Fibroblast of pulmonary artery (primary cell): ENCODE measurements around the gene SUN5.
"Not testable (repeated sequence)": the region's sequence is repeated elsewhere in the genome, so short reads cannot be mapped to it uniquely, and the experiment has no call there.

Experiments
- DNase-seq: peaks from one replicate; pipeline ENCODE4 v3.0.0-alpha.2; 2010; ENCODE audit warnings: low read depth
- H3K4me3 ChIP-seq: replicated peaks from 2 replicates; pipeline ENCODE4 v1.5.1; 2011; ENCODE audit warnings: low read depth, mild to moderate bottlenecking, control low read depth, low read length, moderate library complexity
- TF ChIP-seq, protein P1 (sequence below): IDR thresholded peaks from 2 replicates; pipeline ENCODE4 v1.5.1; 2011; ENCODE audit warnings: mild to moderate bottlenecking, control low read depth, low read length, inconsistent platforms; ENCODE audit errors: missing control alignments

SUN5 gene

GRCh38 chr20:32964575-32964974, 39.7 kb downstream of the SUN5 start:
- TF ChIP-seq, protein P1, sequence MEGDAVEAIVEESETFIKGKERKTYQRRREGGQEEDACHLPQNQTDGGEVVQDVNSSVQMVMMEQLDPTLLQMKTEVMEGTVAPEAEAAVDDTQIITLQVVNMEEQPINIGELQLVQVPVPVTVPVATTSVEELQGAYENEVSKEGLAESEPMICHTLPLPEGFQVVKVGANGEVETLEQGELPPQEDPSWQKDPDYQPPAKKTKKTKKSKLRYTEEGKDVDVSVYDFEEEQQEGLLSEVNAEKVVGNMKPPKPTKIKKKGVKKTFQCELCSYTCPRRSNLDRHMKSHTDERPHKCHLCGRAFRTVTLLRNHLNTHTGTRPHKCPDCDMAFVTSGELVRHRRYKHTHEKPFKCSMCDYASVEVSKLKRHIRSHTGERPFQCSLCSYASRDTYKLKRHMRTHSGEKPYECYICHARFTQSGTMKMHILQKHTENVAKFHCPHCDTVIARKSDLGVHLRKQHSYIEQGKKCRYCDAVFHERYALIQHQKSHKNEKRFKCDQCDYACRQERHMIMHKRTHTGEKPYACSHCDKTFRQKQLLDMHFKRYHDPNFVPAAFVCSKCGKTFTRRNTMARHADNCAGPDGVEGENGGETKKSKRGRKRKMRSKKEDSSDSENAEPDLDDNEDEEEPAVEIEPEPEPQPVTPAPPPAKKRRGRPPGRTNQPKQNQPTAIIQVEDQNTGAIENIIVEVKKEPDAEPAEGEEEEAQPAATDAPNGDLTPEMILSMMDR: no peak
- no peak overlapping the region for H3K4me3 ChIP-seq
- DNase-seq: no peak

DNA sequence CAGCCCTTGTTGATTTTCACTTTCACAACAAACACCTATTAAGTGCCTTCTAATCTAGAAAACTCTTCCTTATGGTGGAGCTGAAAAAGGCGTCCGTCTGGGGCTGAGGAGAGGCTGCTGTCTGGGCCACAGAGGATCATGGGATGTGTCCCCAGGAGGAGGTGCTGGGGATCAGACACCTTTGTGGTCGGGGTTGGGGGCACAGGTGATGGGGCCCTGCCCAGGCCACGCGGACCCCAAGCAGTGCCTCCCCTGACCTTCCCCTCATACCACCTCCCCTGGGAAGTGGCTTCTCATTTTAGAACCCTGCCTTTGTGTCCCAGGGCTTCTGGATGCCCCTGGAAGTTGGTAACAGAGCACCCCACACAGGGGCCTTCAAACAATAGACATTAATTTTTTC, 41.1 kb downstream of the SUN5 start:
- DNase-seq: no peak
- TF ChIP-seq, protein P1: no peak

DNA sequence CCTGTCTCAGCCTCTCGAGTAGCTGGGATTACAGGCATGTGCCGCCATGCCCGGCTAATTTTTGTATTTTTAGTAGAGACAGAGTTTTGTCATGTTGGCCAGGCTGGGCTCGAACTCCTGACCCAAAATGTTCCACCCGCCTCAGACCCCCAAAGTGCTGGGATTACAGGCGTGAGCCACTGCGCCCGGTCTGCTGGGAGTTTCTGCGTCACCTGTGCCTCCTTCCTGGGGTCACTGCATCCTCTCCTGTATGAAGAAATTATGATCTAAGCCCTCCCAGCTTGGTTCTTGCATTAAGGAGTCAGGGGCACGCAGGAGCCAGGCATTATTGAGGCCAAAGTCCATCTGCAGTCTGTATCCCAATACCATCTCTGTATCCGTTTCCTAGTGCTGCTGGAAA, 41.6 kb downstream of the SUN5 start:
- H3K4me3 ChIP-seq, DNase-seq: not testable (repeated sequence)

More for the DNA sequence above, 41.1 kb downstream of the SUN5 start:
- no peak overlapping the region for H3K4me3 ChIP-seq

GRCh38 chr20:32962053-32962452, 42.2 kb downstream of the SUN5 start:
- DNase-seq: no peak
- H3K4me3 ChIP-seq: no peak overlapping the region
- TF ChIP-seq, protein P1: no peak

- no peak for DNase-seq
- TF ChIP-seq, protein P1: no peak
These were observed 43.1 kb downstream of the SUN5 start for GRCh38 chr20:32960849-32961731.

GRCh38 chr20:32960222-32960518, 44.1 kb downstream of the SUN5 start:
- DNase-seq: no peak
- TF ChIP-seq, protein P1: no peak
- no peak overlapping the region for H3K4me3 ChIP-seq

More at GRCh38 chr20:32960849-32961731, 43.1 kb downstream of the SUN5 start:
- H3K4me3 ChIP-seq: no peak overlapping the region

GRCh38 chr20:32959351-32960221, 44.6 kb downstream of the SUN5 start:
- no peak for DNase-seq
- no peak overlapping the region for H3K4me3 ChIP-seq
- TF ChIP-seq, protein P1: no peak
